Cardiac muscle cell (in vitro differentiated cells and primary cell): ENCODE data around the gene HERC3. TPM values are rescaled to one million over a fixed set of nuclear protein-coding genes. Genes with fewer than 3 reads are reported as not detected.
"Not testable (repeated sequence)": the region's sequence is repeated elsewhere in the genome, so short reads cannot be mapped to it uniquely, and the experiment has no call there.

Experiments used
- DNase-seq, 2 donors: peaks; one replicate each; pipeline versions ENCODE4 v3.0.0 to v3.0.0-alpha.2; 2010 to 2017; ENCODE audit warnings: low read depth in 1 of 2, low spot score in 1 of 2
- H3K27ac ChIP-seq: fragments of 200-600 bp; sonication (generic); 2 replicates; pipeline ENCODE4 v1.5.1; 2016
- H3K27me3 ChIP-seq: fragments of 200-600 bp; sonication (generic); 2 replicates; pipeline ENCODE4 v1.6.0; 2016; ENCODE audit warnings: control low read depth
- H3K36me3 ChIP-seq: fragments of 200-600 bp; sonication (generic); 2 replicates; pipeline ENCODE4 v1.5.1; 2016; ENCODE audit warnings: control low read depth
- H3K4me1 ChIP-seq: fragments of 200-600 bp; sonication (generic); 2 replicates; pipeline ENCODE4 v1.8.1; 2017; ENCODE audit warnings: low read depth, mild to moderate bottlenecking, mixed run types
- H3K4me3 ChIP-seq: fragments of 200-600 bp; sonication (generic); 2 replicates; pipeline ENCODE4 v1.5.1; 2016; ENCODE audit warnings: mild to moderate bottlenecking
- H3K9me3 ChIP-seq: fragments of 200-600 bp; sonication (generic); 2 replicates; pipeline ENCODE4 v1.5.1; 2017; ENCODE audit warnings: low read depth, mild to moderate bottlenecking, control low read depth
- CTCF ChIP-seq: IDR thresholded peaks from 2 replicates; pipeline ENCODE4 v1.5.1; 2012; ENCODE audit warnings: low read depth, mild to moderate bottlenecking, low read length
- polyA plus RNA-seq: library from polyadenylated mRNA; unstranded; fragments of >200 nt; fragmentation: Nextera tagmentation; extraction: Ambion mirVana; gene quantifications from 2 replicates; pipeline ENCODE4 v1.2.1, GENCODE V29; 2016
- total RNA-seq: library from RNA; depleted of rRNA; stranded (reverse); fragments of >200 nt; gene quantifications from 2 replicates; pipeline ENCODE4 v1.2.3, GENCODE V29; 2016

HERC3 gene
- total and polyA plus RNA-seq, 2 experiments from 2014 or later, result 29.4 to 35.3 TPM

- Histone ChIP-seq H3K4me1 (peaks cover 14% of the 10 kb centered on the region), H3K9me3 (no peaks in the 10 kb centered on the region), H3K27me3 (no peaks in the 10 kb centered on the region), H3K27ac (no peak overlapping the region), H3K4me3 (no peak overlapping the region), H3K36me3 (peaks cover 15% of the 10 kb centered on the region)
- no peak for DNase-seq
- no peak for TF ChIP-seq CTCF
These were observed 17.1 kb downstream of the HERC3 start for GRCh38 chr4:88609387-88609786.

- DNase-seq, H3K4me3 ChIP-seq, H3K27ac ChIP-seq, H3K27me3 ChIP-seq, H3K9me3 ChIP-seq: not testable (repeated sequence)
- Histone ChIP-seq H3K4me1 (peaks cover 14% of the 10 kb centered on the region), H3K36me3 (peaks cover 15% of the 10 kb centered on the region)
These were observed 17.5 kb downstream of the HERC3 start for GRCh38 chr4:88609794-88610193.

- no peaks in the 10 kb centered on the region for H3K27me3 ChIP-seq
- peaks cover 15% of the 10 kb centered on the region for H3K36me3 ChIP-seq
- H3K9me3 ChIP-seq, result no peaks in the 10 kb centered on the region
- peaks cover 14% of the 10 kb centered on the region for H3K4me1 ChIP-seq
- H3K27ac ChIP-seq, result no peak overlapping the region
- peak in 1 of 2 donors; percentile 47 for DNase-seq
- no peak overlapping the region for H3K4me3 ChIP-seq
- TF ChIP-seq CTCF, result no peak
These were observed 18.5 kb downstream of the HERC3 start for GRCh38 chr4:88610771-88611170.

GRCh38 chr4:88613417-88613875 lies 21.2 kb downstream of the HERC3 start:
- TF ChIP-seq CTCF, result no peak
- H3K27me3 ChIP-seq, result no peaks in the 10 kb centered on the region
- H3K27ac ChIP-seq, result peak overlapping the region; percentile 38
- DNase-seq, result peak in 1 of 2 donors; percentile 57
- H3K9me3 ChIP-seq, result no peaks in the 10 kb centered on the region
- H3K4me3 ChIP-seq, result no peak overlapping the region
- H3K4me1 ChIP-seq, result peaks cover 14% of the 10 kb centered on the region
- H3K36me3 ChIP-seq, result peaks cover 3% of the 10 kb centered on the region

- H3K27ac ChIP-seq, result no peak overlapping the region
- no peak overlapping the region for H3K4me3 ChIP-seq
These were observed 21.8 kb downstream of the HERC3 start for GRCh38 chr4:88614058-88614457.

More at GRCh38 chr4:88614058-88614457, 21.8 kb downstream of the HERC3 start:
- Histone ChIP-seq H3K9me3 (no peaks in the 10 kb centered on the region), H3K27me3 (no peaks in the 10 kb centered on the region), H3K4me1 (peaks cover 14% of the 10 kb centered on the region), H3K36me3 (no peaks in the 10 kb centered on the region)
- TF ChIP-seq CTCF, result no peak
- DNase-seq, result no peak
